MM.1S (cell line): ENCODE data around the gene LRPPRC.

ENCODE experiments used
- DNase-seq: peaks from one replicate; pipeline ENCODE4 v3.0.0-alpha.2; 2015
- H2AFZ ChIP-seq: fragments of 300-600 bp; sonication (generic); 2 replicates; pipeline ENCODE4 v1.6.0; 2016; ENCODE audit warnings: antibody characterized with exemption, low read length
- H3F3A ChIP-seq: fragments of 300-600 bp; sonication (generic); 2 replicates; pipeline ENCODE4 v1.6.1; 2016; ENCODE audit warnings: mild to moderate bottlenecking, antibody characterized with exemption, low read length, moderate library complexity, mixed read lengths; ENCODE audit not compliant: insufficient read depth
- H3K27ac ChIP-seq: fragments of 300-600 bp; sonication (generic); 2 replicates; pipeline ENCODE4 v1.5.1; 2016; ENCODE audit warnings: mild to moderate bottlenecking, low read length
- H3K27me3 ChIP-seq: fragments of 300-600 bp; sonication (generic); replicated peaks from 2 replicates; pipeline ENCODE4 v1.6.0; 2016; ENCODE audit warnings: low read length; ENCODE audit not compliant: insufficient read depth
- H3K36me3 ChIP-seq: fragments of 300-600 bp; sonication (generic); replicated peaks from 2 replicates; pipeline ENCODE4 v1.6.1; 2016; ENCODE audit warnings: mild to moderate bottlenecking, low read length, mixed read lengths; ENCODE audit not compliant: insufficient read depth
- H3K4me1 ChIP-seq: fragments of 300-600 bp; sonication (generic); 2 replicates; pipeline ENCODE4 v1.6.1; 2016; ENCODE audit warnings: low read length, mixed read lengths
- H3K4me2 ChIP-seq: fragments of 300-600 bp; sonication (generic); 2 replicates; pipeline ENCODE4 v1.6.0; 2016; ENCODE audit warnings: low read depth, low read length
- H3K4me3 ChIP-seq: fragments of 300-600 bp; sonication (generic); 2 replicates; pipeline ENCODE4 v1.5.1; 2016; ENCODE audit warnings: low read length, mixed read lengths
- H3K79me2 ChIP-seq: fragments of 300-600 bp; sonication (generic); 2 replicates; pipeline ENCODE4 v1.6.1; 2016; ENCODE audit warnings: mixed run types, low read length, mixed read lengths
- H3K9ac ChIP-seq: fragments of 300-600 bp; sonication (generic); 2 replicates; pipeline ENCODE4 v1.6.1; 2016; ENCODE audit warnings: low read length, mixed read lengths
- H3K9me2 ChIP-seq: fragments of 300-600 bp; sonication (generic); replicated peaks from 2 replicates; pipeline ENCODE4 v1.6.1; 2016; ENCODE audit warnings: mild to moderate bottlenecking, low read length, mixed read lengths; ENCODE audit not compliant: insufficient read depth
- H3K9me3 ChIP-seq: fragments of 300-600 bp; sonication (generic); replicated peaks from 2 replicates; pipeline ENCODE4 v1.6.1; 2016; ENCODE audit warnings: mild to moderate bottlenecking, low read length, mixed read lengths; ENCODE audit not compliant: insufficient read depth
- H4K20me1 ChIP-seq: fragments of 300-600 bp; sonication (generic); 2 replicates; pipeline ENCODE4 v1.6.1; 2016; ENCODE audit warnings: mild to moderate bottlenecking, low read length, moderate library complexity, mixed read lengths; ENCODE audit not compliant: insufficient read depth
- EZH2 ChIP-seq: fragments of 300-600 bp; sonication (generic); optimal IDR thresholded peaks from 2 replicates; pipeline ENCODE3; 2017; ENCODE audit warnings: low read depth, mild to moderate bottlenecking, antibody characterized with exemption, low read length, mixed read lengths
- EZH2phosphoT487 ChIP-seq: fragments of 300-600 bp; sonication (generic); IDR thresholded peaks from 2 replicates; pipeline ENCODE4 v1.6.1; 2018; ENCODE audit warnings: antibody characterized with exemption, low read length
- TF ChIP-seq, protein P1 (sequence below): fragments of 300-600 bp; sonication (generic); IDR thresholded peaks from 2 replicates; pipeline ENCODE4 v1.5.1; 2016; ENCODE audit warnings: antibody characterized with exemption, low read length, mixed read lengths

Gene LRPPRC

DNA sequence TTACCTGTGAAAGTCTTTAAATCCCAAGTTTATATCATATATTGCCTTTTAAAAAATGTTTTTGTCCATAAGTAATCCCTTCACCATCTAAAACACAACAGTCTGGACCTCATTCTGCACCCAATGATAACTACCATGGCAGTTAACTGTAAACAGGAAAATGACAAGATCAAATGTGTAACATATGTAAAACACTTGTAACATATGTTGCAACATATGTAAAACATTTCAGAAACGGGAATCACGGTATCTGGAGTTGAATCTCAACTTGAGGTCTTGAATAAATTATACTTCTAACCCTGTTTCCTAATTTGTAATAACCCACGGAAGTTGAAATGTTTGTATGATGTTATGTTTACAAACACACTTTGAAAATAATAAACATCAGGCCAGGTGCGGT lies 6.2 kb downstream of the LRPPRC start:
- H3K9ac ChIP-seq: no peak overlapping the region
- TF ChIP-seq, protein P1, sequence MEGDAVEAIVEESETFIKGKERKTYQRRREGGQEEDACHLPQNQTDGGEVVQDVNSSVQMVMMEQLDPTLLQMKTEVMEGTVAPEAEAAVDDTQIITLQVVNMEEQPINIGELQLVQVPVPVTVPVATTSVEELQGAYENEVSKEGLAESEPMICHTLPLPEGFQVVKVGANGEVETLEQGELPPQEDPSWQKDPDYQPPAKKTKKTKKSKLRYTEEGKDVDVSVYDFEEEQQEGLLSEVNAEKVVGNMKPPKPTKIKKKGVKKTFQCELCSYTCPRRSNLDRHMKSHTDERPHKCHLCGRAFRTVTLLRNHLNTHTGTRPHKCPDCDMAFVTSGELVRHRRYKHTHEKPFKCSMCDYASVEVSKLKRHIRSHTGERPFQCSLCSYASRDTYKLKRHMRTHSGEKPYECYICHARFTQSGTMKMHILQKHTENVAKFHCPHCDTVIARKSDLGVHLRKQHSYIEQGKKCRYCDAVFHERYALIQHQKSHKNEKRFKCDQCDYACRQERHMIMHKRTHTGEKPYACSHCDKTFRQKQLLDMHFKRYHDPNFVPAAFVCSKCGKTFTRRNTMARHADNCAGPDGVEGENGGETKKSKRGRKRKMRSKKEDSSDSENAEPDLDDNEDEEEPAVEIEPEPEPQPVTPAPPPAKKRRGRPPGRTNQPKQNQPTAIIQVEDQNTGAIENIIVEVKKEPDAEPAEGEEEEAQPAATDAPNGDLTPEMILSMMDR: no peak
- TF ChIP-seq EZH2phosphoT487 (no peak), EZH2 (no peak)
- no peaks in the 10 kb centered on the region for H3K27me3 ChIP-seq
- H3K27ac ChIP-seq: no peak overlapping the region
- H3K36me3 ChIP-seq: peaks cover 16% of the 10 kb centered on the region
- peaks cover 4% of the 10 kb centered on the region for H3K4me1 ChIP-seq
- H3K9me3 ChIP-seq: no peaks in the 10 kb centered on the region
- H3K4me3 ChIP-seq: no peak overlapping the region
- no peaks in the 10 kb centered on the region for H3K9me2 ChIP-seq
- peaks cover 99% of the 10 kb centered on the region for H3K79me2 ChIP-seq
- H4K20me1 ChIP-seq: peaks cover 46% of the 10 kb centered on the region
- no peaks in the 10 kb centered on the region for H3F3A ChIP-seq
- H3K4me2 ChIP-seq: no peak overlapping the region
- H2AFZ ChIP-seq: no peak overlapping the region
- DNase-seq: no peak

DNA sequence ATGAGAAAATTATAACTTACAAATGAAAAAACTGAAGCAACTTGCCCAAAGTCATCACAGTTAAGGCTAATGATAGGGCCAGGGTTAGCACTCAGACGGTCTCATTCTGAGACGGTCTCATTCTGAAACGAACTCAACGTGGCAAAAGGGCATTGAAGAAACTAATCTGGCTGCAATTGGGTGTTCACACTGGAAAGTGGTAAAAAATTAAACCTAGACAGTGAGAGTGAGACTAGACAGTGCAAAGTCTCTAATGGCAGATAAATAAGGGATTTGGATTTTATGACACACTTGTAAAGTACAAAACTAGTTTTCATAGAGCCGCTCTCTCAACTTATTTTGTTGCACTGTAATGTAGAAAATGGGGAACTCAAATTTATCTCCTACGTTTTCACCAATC lies 9.2 kb downstream of the LRPPRC start:
- no peak for DNase-seq
- H2AFZ ChIP-seq: no peak overlapping the region
- no peak overlapping the region for H3K4me3 ChIP-seq
- H3K4me1 ChIP-seq: no peaks in the 10 kb centered on the region
- H4K20me1 ChIP-seq: peaks cover 36% of the 10 kb centered on the region
- no peak overlapping the region for H3K27ac ChIP-seq
- no peak overlapping the region for H3K4me2 ChIP-seq
- no peak overlapping the region for H3K9ac ChIP-seq
- H3K36me3 ChIP-seq: peaks cover 13% of the 10 kb centered on the region
- H3K27me3 ChIP-seq: no peaks in the 10 kb centered on the region
- H3K9me3 ChIP-seq: no peaks in the 10 kb centered on the region
- H3F3A ChIP-seq: 0 out of 2 replicates have a peak, but pooled peaks cover 3% of the 10 kb centered on the region
- H3K9me2 ChIP-seq: no peaks in the 10 kb centered on the region
- TF ChIP-seq, protein P1: no peak
- TF ChIP-seq EZH2phosphoT487: no peak
- TF ChIP-seq EZH2: no peak
- H3K79me2 ChIP-seq: peaks cover 98% of the 10 kb centered on the region

DNA sequence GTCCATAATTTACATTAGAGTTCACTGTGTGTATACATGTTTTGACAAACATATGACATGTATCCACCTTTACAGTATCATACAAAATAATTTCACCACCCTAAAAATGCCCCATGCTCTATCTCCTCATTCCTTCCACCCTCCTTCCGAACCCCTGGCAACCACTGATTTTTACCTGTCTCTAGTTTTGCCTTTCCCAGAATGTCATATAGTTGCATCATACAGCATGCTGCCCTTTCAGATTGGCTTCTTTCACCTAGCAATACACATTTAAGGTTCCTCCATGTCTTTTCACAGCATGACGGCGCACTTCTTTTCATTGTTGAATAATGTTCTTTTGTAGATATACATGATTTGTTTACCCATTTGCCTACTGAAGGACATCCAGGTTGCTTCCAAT lies 10.4 kb downstream of the LRPPRC start:
- H3K9me3 ChIP-seq: no peaks in the 10 kb centered on the region
- no peak for TF ChIP-seq EZH2
- TF ChIP-seq, protein P1: no peak
- TF ChIP-seq EZH2phosphoT487: no peak
- H4K20me1 ChIP-seq: peaks cover 30% of the 10 kb centered on the region; the same call in 1 of the 2 replicates
- peaks cover 98% of the 10 kb centered on the region for H3K79me2 ChIP-seq
- DNase-seq: no peak
- H3K9me2 ChIP-seq: no peaks in the 10 kb centered on the region
- 0 out of 2 replicates have a peak, but pooled peaks cover 3% of the 10 kb centered on the region for H3F3A ChIP-seq
- no peaks in the 10 kb centered on the region for H3K27me3 ChIP-seq
- H2AFZ ChIP-seq: no peak overlapping the region
- H3K4me1 ChIP-seq: no peaks in the 10 kb centered on the region
- no peak overlapping the region for H3K27ac ChIP-seq
- no peak overlapping the region for H3K9ac ChIP-seq
- peaks cover 17% of the 10 kb centered on the region for H3K36me3 ChIP-seq
- no peak overlapping the region for H3K4me2 ChIP-seq
- no peak overlapping the region for H3K4me3 ChIP-seq
